ENCODE results near the gene ABLIM3. TPM values are rescaled to one million over a fixed set of nuclear protein-coding genes. Genes with fewer than 3 reads are reported as not detected.

Gene ABLIM3
- total and polyA plus RNA-seq, 2 experiments from 2014 or later: 7.3 to 7.8 TPM

GRCh38 chr5:149168276-149168906, 27.1 kb downstream of the ABLIM3 start:
- no peaks in the 10 kb centered on the region for H3K36me3 ChIP-seq (replicated peaks; ENCODE audit: insufficient read depth, low read depth)
- H3K9me2 ChIP-seq (replicated peaks; ENCODE audit: insufficient read depth): no peaks in the 10 kb centered on the region
- no peaks in the 10 kb centered on the region for H3K4me1 ChIP-seq (ENCODE audit: insufficient read depth)
- no peaks in the 10 kb centered on the region for H3K27me3 ChIP-seq
- DNase-seq (ENCODE audit: low spot score): no peak
- H2AFZ ChIP-seq: no peak overlapping the region
- TF ChIP-seq, protein P1, sequence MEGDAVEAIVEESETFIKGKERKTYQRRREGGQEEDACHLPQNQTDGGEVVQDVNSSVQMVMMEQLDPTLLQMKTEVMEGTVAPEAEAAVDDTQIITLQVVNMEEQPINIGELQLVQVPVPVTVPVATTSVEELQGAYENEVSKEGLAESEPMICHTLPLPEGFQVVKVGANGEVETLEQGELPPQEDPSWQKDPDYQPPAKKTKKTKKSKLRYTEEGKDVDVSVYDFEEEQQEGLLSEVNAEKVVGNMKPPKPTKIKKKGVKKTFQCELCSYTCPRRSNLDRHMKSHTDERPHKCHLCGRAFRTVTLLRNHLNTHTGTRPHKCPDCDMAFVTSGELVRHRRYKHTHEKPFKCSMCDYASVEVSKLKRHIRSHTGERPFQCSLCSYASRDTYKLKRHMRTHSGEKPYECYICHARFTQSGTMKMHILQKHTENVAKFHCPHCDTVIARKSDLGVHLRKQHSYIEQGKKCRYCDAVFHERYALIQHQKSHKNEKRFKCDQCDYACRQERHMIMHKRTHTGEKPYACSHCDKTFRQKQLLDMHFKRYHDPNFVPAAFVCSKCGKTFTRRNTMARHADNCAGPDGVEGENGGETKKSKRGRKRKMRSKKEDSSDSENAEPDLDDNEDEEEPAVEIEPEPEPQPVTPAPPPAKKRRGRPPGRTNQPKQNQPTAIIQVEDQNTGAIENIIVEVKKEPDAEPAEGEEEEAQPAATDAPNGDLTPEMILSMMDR (IDR thresholded peaks at IDR 0.05; ENCODE audit: poor library complexity): no peak
- TF ChIP-seq EZH2 (IDR thresholded peaks at IDR 0.05; ENCODE audit: borderline replicate concordance): no peak
- TF ChIP-seq EZH2phosphoT487 (IDR thresholded peaks at IDR 0.05; ENCODE audit: low read depth, severe bottlenecking, unreplicated experiment): no peak
- no peak overlapping the region for H3K27ac ChIP-seq
- H3K4me3 ChIP-seq: no peak overlapping the region
- H3K9me3 ChIP-seq (ENCODE audit: low read depth): no peaks in the 10 kb centered on the region
- 98% methylated on average over 4 of the region's 4 CpGs for WGBS (ENCODE audit: low lambda C conversion rate, missing lambda C conversion rate)
- H4K20me1 ChIP-seq (ENCODE audit: insufficient read depth, poor library complexity, severe bottlenecking): no peaks in the 10 kb centered on the region
- H3K79me2 ChIP-seq: no peaks in the 10 kb centered on the region
- no peak overlapping the region for H3K4me2 ChIP-seq

DNA sequence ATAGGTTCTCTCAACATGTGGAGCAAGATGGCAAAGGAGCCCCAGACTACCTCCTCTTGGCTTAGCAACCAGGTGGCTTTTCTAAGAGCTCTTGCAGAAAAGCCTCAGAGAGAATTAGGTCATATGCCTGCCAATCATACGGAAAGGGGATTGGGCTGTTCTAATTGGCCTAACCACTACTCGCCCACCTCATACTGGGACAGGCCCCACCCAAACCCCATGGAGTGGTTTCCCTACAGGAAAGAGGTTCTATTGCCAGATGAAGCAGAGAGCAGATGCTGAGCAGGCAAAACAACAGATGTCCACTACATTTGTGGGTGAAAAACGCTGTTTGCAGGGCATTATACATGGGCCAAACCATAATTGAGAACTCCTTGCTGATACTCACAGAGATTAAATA, 29.0 kb downstream of the ABLIM3 start:
- DNase-seq (ENCODE audit: low spot score): no peak
- H3K27ac ChIP-seq: no peak overlapping the region

GRCh38 chr5:149172261-149172660, 31.0 kb downstream of the ABLIM3 start:
- WGBS (ENCODE audit: low lambda C conversion rate, missing lambda C conversion rate): 87% methylated on average over 4 of the region's 4 CpGs
- H3K27ac ChIP-seq: no peak overlapping the region

More for the DNA sequence above, 29.0 kb downstream of the ABLIM3 start:
- H3K79me2 ChIP-seq: no peaks in the 10 kb centered on the region
- H4K20me1 ChIP-seq (ENCODE audit: insufficient read depth, poor library complexity, severe bottlenecking): no peaks in the 10 kb centered on the region
- H3K4me3 ChIP-seq: no peak overlapping the region
- no peaks in the 10 kb centered on the region for H3K27me3 ChIP-seq
- H2AFZ ChIP-seq: no peak overlapping the region
- no peaks in the 10 kb centered on the region for H3K4me1 ChIP-seq (ENCODE audit: insufficient read depth)
- H3K4me2 ChIP-seq: no peak overlapping the region
- no peaks in the 10 kb centered on the region for H3K9me3 ChIP-seq (ENCODE audit: low read depth)
- WGBS (ENCODE audit: low lambda C conversion rate, missing lambda C conversion rate): 80% methylated on average over 3 of the region's 3 CpGs
- no peaks in the 10 kb centered on the region for H3K36me3 ChIP-seq (replicated peaks; ENCODE audit: insufficient read depth, low read depth)
- TF ChIP-seq, protein P1 (IDR thresholded peaks at IDR 0.05; ENCODE audit: poor library complexity): no peak
- no peak for TF ChIP-seq EZH2phosphoT487 (IDR thresholded peaks at IDR 0.05; ENCODE audit: low read depth, severe bottlenecking, unreplicated experiment)
- no peak for TF ChIP-seq EZH2 (IDR thresholded peaks at IDR 0.05; ENCODE audit: borderline replicate concordance)
- H3K9me2 ChIP-seq (replicated peaks; ENCODE audit: insufficient read depth): no peaks in the 10 kb centered on the region

More at GRCh38 chr5:149172261-149172660, 31.0 kb downstream of the ABLIM3 start:
- Histone ChIP-seq H3K4me1 (ENCODE audit: insufficient read depth) (no peaks in the 10 kb centered on the region), H3K4me2 (no peak overlapping the region), H4K20me1 (ENCODE audit: insufficient read depth, poor library complexity, severe bottlenecking) (no peaks in the 10 kb centered on the region), H3K9me2 (replicated peaks; ENCODE audit: insufficient read depth) (no peaks in the 10 kb centered on the region), H2AFZ (no peak overlapping the region), H3K27me3 (no peaks in the 10 kb centered on the region), H3K4me3 (no peak overlapping the region), H3K9me3 (ENCODE audit: low read depth) (no peaks in the 10 kb centered on the region), H3K36me3 (replicated peaks; ENCODE audit: insufficient read depth, low read depth) (no peaks in the 10 kb centered on the region), H3K79me2 (no peaks in the 10 kb centered on the region)
- DNase-seq (ENCODE audit: low spot score): no peak
- TF ChIP-seq, protein P1 (IDR thresholded peaks at IDR 0.05; ENCODE audit: poor library complexity): no peak
- TF ChIP-seq EZH2phosphoT487 (IDR thresholded peaks at IDR 0.05; ENCODE audit: low read depth, severe bottlenecking, unreplicated experiment): no peak
- TF ChIP-seq EZH2 (IDR thresholded peaks at IDR 0.05; ENCODE audit: borderline replicate concordance): no peak

All from hepatocyte (in vitro differentiated cells).